Smooth muscle cell (in vitro differentiated cells): ENCODE data around the gene ABCC4. TPM values are rescaled to one million over a fixed set of nuclear protein-coding genes. Genes with fewer than 3 reads are reported as not detected.

Experiments
- DNase-seq: peaks from one replicate; lab custom pipeline; 2025; ENCODE audit not compliant: unreplicated experiment; lab: John Stamatoyannopoulos, UW
- H2AFZ ChIP-seq: fragments of 200-600 bp; sonication (generic); 2 replicates; pipeline ENCODE4 v1.6.0; 2016; ENCODE audit warnings: antibody characterized with exemption, low read depth, mild to moderate bottlenecking
- H3F3A ChIP-seq: fragments of 200-600 bp; sonication (generic); 2 replicates; pipeline ENCODE4 v1.6.0; 2017; ENCODE audit warnings: antibody characterized with exemption, low read depth
- H3K27ac ChIP-seq: fragments of 200-600 bp; sonication (generic); 2 replicates; pipeline ENCODE4 v1.5.1; 2016; ENCODE audit warnings: low read depth, mild to moderate bottlenecking
- H3K27me3 ChIP-seq: fragments of 200-600 bp; sonication (generic); 2 replicates; pipeline ENCODE4 v1.6.1; 2016; ENCODE audit warnings: low read depth, mild to moderate bottlenecking
- H3K36me3 ChIP-seq: fragments of 200-600 bp; sonication (generic); 2 replicates; pipeline ENCODE4 v1.5.1; 2016; ENCODE audit warnings: low read depth
- H3K4me1 ChIP-seq: fragments of 200-600 bp; sonication (generic); 2 replicates; pipeline ENCODE4 v1.5.1; 2016; ENCODE audit warnings: low read depth
- H3K4me2 ChIP-seq: fragments of 200-600 bp; sonication (generic); 2 replicates; pipeline ENCODE4 v1.6.0; 2016; ENCODE audit warnings: mild to moderate bottlenecking
- H3K4me3 ChIP-seq: fragments of 200-600 bp; sonication (generic); 2 replicates; pipeline ENCODE4 v1.5.1; 2016; ENCODE audit warnings: mild to moderate bottlenecking
- H3K79me2 ChIP-seq: fragments of 200-600 bp; sonication (generic); 2 replicates; pipeline ENCODE4 v1.6.0; 2016; ENCODE audit warnings: low read depth, mild to moderate bottlenecking
- H3K9ac ChIP-seq: fragments of 200-600 bp; sonication (generic); 2 replicates; pipeline ENCODE4 v1.6.0; 2016; ENCODE audit warnings: low read depth
- H3K9me3 ChIP-seq: fragments of 200-600 bp; sonication (generic); replicated peaks from 2 replicates; pipeline ENCODE4 v1.5.1; 2016; ENCODE audit warnings: low read depth
- H4K20me1 ChIP-seq: fragments of 200-600 bp; sonication (generic); 2 replicates; pipeline ENCODE4 v1.6.0; 2016; ENCODE audit warnings: low read depth
- WGBS: methylation state at CpG from one replicate; pipeline ENCODE4 v1.1.7; 2016; ENCODE audit warnings: low lambda C conversion rate; 5-methylcytosine and 5-hydroxymethylcytosine counted together
- polyA plus RNA-seq: library from polyadenylated mRNA; unstranded; fragments of >200 nt; fragmentation: Nextera tagmentation; extraction: Ambion mirVana; gene quantifications from 2 replicates; pipeline ENCODE4 v1.2.1, GENCODE V29; 2016
- total RNA-seq: library from RNA; depleted of rRNA; stranded (reverse); fragments of >200 nt; gene quantifications from 2 replicates; pipeline ENCODE4 v1.2.3, GENCODE V29; 2014
- TF ChIP-seq, protein P1 (sequence below): fragments of 200-600 bp; sonication (generic); IDR thresholded peaks from 2 replicates; pipeline ENCODE4 v1.5.1; 2017; ENCODE audit warnings: borderline replicate concordance, mild to moderate bottlenecking, antibody characterized with exemption; ENCODE audit not compliant: insufficient read depth, poor library complexity, severe bottlenecking

The ABCC4 gene
- total and polyA plus RNA-seq, 2 experiments from 2014 or later: 11.9 to 37.7 TPM

DNA sequence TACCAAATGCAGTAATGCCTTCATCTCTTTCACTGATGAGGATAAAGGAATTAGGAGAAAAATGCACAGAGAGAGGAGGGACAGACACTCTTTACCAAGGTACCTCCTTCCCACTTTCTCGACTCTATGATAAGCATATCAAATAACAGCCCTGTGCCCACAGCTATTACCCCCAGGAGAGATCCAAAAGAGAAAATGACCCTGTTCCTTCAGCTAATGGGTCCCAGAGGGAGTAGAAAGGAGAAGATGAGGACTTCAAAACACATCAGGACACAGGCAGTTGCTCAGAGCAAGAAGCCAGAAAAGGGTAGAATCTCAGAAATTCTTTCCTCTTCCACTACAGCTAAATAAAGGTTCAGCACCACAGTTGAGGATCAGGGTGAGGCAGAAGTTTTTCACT lies 80.6 kb downstream of the ABCC4 start:
- no peak overlapping the region for H3K9ac ChIP-seq
- H3K79me2 ChIP-seq: peaks cover 13% of the 10 kb centered on the region
- H3K9me3 ChIP-seq: no peaks in the 10 kb centered on the region
- no peak for DNase-seq
- TF ChIP-seq, protein P1, sequence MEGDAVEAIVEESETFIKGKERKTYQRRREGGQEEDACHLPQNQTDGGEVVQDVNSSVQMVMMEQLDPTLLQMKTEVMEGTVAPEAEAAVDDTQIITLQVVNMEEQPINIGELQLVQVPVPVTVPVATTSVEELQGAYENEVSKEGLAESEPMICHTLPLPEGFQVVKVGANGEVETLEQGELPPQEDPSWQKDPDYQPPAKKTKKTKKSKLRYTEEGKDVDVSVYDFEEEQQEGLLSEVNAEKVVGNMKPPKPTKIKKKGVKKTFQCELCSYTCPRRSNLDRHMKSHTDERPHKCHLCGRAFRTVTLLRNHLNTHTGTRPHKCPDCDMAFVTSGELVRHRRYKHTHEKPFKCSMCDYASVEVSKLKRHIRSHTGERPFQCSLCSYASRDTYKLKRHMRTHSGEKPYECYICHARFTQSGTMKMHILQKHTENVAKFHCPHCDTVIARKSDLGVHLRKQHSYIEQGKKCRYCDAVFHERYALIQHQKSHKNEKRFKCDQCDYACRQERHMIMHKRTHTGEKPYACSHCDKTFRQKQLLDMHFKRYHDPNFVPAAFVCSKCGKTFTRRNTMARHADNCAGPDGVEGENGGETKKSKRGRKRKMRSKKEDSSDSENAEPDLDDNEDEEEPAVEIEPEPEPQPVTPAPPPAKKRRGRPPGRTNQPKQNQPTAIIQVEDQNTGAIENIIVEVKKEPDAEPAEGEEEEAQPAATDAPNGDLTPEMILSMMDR: no peak
- no peaks in the 10 kb centered on the region for H4K20me1 ChIP-seq
- no peaks in the 10 kb centered on the region for H3K4me1 ChIP-seq
- H3K27ac ChIP-seq: no peak overlapping the region
- H3K36me3 ChIP-seq: no peaks in the 10 kb centered on the region
- no peak overlapping the region for H3K4me3 ChIP-seq
- WGBS: 89% methylated on average over 1 of the region's 1 CpG
- H3K4me2 ChIP-seq: no peak overlapping the region
- no peak overlapping the region for H2AFZ ChIP-seq
- no peaks in the 10 kb centered on the region for H3K27me3 ChIP-seq
- H3F3A ChIP-seq: no peaks in the 10 kb centered on the region

DNA sequence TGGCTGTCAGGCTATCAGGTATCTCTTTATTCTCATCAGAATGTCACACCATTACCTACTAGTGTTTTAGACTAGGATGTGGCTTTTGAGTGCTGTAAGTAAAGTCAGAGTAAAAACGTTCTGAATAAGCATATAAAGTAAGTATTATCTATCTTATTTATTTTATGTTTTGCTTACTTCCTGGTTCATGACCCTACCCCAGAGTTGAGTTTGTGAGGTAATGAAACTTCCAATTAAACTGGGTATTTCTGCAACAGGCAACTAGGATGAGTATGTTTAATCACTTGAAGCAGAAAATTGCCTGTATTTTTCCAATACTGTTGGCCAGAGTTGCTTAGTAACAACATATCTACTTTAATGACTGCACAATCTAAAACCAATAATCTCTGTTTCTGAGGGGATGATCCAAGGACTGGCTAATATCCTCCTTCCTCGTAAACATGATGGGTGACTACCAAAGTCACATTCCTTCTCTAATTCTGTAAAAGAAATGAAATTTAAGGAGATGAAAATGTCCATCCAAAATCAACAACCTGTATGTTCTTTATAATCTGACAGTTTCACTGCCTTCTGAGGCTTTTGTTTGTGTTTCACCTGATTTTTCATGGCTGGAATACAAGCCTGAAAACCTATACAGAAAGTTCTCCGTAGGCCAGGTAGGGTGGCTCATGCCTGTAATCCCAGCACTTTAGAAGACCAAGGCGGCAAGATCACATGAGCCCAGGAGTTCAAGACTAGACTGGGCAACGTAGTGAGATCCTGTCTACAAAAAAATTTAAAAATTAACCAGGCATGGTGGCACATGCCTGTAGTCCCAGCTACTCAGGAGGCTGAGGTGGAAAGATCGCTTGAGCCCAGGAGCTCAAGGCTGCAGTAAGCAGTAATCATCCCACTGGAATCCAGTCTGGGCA lies 83.1 kb downstream of the ABCC4 start:
- H3K9ac ChIP-seq: no peak overlapping the region
- H3K79me2 ChIP-seq: peaks cover 5% of the 10 kb centered on the region
- WGBS: 63% methylated on average over 6 of the region's 6 CpGs
- H3K9me3 ChIP-seq: no peaks in the 10 kb centered on the region
- no peaks in the 10 kb centered on the region for H4K20me1 ChIP-seq
- DNase-seq: no peak
- no peak overlapping the region for H3K4me2 ChIP-seq
- TF ChIP-seq, protein P1: no peak
- no peaks in the 10 kb centered on the region for H3K27me3 ChIP-seq
- H2AFZ ChIP-seq: no peak overlapping the region
- H3K36me3 ChIP-seq: no peaks in the 10 kb centered on the region
- no peak overlapping the region for H3K4me3 ChIP-seq
- H3K27ac ChIP-seq: no peak overlapping the region
- H3F3A ChIP-seq: no peaks in the 10 kb centered on the region
- H3K4me1 ChIP-seq: no peaks in the 10 kb centered on the region

DNA sequence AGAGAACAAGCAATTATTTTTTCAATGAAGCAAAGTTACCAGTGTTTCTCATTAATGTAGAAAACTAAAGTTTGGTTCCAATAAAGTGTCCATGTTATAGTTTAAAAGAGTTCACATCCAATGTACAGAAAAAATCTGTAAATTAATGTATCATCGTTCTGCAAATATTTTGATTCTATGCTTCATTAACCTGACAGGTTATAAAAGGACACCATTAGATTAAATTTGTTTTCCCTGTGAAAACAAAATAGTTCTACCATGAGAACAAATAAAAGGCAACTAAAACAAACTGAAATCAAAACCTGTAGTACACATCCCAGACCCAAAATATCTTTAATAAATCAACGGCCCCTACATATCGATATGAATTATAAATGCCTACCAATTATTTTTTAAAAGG lies 85.1 kb downstream of the ABCC4 start:
- no peaks in the 10 kb centered on the region for H3K36me3 ChIP-seq
- no peaks in the 10 kb centered on the region for H3K27me3 ChIP-seq
- H3K4me3 ChIP-seq: no peak overlapping the region
- H4K20me1 ChIP-seq: no peaks in the 10 kb centered on the region
- H3F3A ChIP-seq: no peaks in the 10 kb centered on the region
- H3K27ac ChIP-seq: no peak overlapping the region
- H3K4me1 ChIP-seq: no peaks in the 10 kb centered on the region
- no peaks in the 10 kb centered on the region for H3K79me2 ChIP-seq
- H2AFZ ChIP-seq: no peak overlapping the region
- H3K9ac ChIP-seq: no peak overlapping the region
- no peaks in the 10 kb centered on the region for H3K9me3 ChIP-seq
- no peak overlapping the region for H3K4me2 ChIP-seq
- TF ChIP-seq, protein P1: no peak
- DNase-seq: no peak
- 96% methylated on average over 3 of the region's 3 CpGs for WGBS
